Daoy (cell line): ENCODE measurements around the gene MIA2. TPM values are rescaled to one million over a fixed set of nuclear protein-coding genes. Genes with fewer than 3 reads are reported as not detected.
A peak's percentile ranks its signal among the peaks of the same experiment; 100 is the strongest.
"Not testable (repeated sequence)": the region's sequence is repeated elsewhere in the genome, so short reads cannot be mapped to it uniquely, and the experiment has no call there.

Experiments used
- DNase-seq: peaks from one replicate; pipeline ENCODE4 v3.0.0-alpha.2; 2015; ENCODE audit warnings: low read depth
- total RNA-seq: library from RNA; depleted of rRNA; stranded (reverse); fragments of >200 nt; shearing (Covaris generic); gene quantifications from 2 replicates; pipeline ENCODE4 v1.2.3, GENCODE V29; 2014

Gene MIA2
- total RNA-seq, 1 experiment from 2014 or later: 19.1 TPM

DNA sequence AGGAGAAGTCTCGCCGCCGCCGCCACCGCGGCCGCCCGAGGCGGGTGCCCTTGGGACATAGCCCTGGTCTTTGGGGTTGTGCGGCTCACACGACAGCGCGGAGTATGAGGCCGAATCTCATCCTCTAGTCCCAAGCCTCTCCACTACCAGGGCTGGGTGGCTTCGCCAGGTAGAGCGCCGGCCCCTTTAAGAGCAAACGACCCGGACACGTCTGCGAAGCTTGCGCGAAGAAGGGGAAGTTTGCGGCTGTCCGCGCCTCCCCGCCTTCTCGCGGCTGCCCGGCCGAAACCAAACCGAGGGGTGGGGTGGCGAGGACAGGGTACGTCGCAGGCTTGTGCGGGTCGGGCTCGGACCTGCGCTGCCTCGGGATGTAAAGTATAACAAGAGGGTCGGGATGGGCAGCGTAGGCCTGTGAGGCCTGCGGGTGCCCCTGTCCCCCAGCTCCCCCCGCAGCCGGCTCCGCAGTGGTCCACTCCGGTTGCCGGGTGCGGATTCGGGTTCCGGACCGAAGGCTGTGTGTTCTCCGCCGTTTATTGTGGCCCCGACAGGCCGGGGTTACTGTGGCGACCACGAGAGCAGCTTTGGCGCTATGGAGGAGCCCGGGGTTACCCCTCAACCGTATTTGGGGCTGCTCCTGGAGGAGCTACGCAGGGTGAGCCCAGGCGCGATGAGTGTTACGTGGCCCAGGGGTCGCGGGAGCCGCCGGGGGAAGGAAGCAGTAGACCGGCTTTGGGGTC, 33.3 kb downstream of the MIA2 start:
- DNase-seq: peak; percentile 90

DNA sequence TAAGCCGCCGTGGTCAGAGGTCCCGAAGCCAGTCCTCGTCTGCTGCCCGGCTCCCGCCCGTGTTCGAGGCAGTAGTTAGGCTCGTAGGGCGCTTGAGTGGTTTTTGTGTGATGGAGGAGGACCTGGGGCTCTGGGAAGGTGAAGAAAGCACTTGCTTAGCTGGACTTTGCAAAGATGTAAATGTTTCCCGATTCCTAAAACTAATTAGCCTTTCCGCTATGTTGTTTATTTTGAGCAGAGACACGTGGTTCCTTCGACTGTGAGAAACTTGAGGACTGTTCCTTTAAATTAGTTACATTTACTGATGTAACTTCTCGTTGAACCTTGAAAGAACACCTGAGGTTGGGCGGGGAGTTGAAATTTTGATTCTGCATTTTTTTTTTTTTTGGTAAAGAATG, 33.9 kb downstream of the MIA2 start:
- no peak for DNase-seq

DNA sequence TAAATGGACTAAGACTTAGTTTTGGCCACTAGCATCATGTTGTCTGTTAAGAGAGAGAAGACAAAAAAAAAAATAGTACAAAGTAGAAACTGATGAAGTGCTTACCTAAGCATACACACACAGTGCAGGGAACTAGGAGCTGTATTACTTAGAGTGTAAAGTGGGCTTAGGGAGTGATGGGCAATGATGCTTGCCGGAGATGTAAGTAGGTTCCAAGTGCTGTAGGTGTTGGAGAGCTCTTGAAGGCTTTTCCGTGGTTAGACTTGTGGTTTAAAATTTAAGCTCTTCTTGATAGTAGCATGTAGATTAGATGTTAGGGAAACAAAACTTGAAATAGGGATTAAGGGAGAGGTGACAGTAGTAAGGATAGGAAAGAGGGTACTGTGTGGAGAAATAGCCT, 34.7 kb downstream of the MIA2 start:
- DNase-seq: no peak

DNA sequence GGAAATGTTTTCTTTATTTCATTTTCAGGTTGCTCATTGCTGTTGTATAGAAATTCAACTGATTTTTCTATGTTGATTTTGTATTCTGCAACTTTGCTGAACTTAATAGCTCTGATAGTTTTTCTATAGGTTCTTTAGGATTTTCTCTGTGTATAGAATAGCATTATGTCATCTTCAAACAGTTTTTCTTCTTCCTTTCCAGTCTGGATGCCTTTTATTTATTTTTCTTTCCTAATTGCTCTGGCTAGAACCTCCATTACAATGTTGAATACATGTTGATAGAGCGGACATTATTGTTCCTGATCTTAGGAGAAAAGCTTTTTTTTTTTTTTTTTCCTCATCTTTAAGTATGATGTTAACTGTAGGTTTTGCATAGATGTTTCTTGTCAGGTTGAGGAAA, 39.2 kb downstream of the MIA2 start:
- DNase-seq: no peak

DNA sequence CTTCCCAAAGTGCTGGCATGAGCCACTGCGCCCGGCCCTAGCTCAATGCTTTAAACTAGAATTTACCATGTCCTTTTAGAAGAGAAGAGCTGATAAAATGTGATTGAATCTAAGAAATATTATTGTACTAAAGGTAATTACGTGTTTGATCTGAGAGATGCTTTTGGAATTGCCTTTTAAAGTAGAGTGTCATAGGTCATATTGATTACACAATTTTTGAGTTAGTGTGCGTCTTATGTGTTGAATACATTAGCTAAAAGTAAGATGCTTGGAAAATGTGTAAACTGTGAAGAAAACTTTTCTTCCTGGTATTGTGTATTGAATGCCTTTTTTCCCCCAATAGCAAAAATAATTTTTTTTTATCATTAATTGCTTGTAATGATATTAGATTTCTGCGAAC, 41.7 kb downstream of the MIA2 start:
- DNase-seq: no peak

DNA sequence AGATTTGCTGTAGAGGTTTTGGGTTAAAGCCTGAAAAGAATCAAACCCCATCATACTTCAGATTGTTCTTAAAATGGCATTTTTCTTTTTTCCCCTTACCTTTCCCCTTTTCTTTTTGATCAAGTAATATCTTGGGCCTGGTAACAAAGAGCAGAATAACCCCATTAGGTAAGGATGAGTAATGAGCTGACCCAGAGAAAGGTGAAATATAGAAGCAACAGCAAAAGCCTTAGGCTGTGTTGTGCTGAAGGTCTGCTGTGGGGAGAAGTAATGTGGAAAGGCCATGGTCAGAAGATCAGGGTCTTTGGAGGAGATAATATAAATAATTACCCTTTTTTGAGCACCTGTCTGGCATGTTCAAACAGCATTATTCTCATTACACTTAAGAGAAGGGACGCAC, 42.3 kb downstream of the MIA2 start:
- no peak for DNase-seq

DNA sequence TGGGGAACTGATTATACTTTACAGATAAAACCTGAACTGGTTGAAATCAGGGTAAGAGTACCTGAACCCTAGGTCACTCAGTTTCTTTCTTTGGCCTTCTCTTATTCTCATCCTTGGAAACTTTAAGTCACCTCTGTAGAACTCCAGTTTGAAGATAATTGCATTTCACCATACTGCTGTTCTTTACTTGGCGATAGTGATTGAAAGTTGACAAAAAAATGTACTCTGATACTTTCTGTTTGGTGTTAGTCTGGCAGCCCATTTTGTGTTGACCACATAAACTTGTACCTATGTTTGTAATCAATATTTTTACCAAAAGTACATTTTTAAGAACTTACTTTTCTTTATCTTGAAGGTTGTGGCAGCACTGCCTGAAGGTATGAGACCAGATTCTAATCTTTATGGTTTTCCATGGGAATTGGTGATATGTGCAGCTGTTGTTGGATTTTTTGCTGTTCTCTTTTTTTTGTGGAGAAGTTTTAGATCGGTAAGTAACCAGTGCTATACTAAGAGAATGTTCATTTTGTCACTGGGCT, 42.9 kb downstream of the MIA2 start:
- no peak for DNase-seq

DNA sequence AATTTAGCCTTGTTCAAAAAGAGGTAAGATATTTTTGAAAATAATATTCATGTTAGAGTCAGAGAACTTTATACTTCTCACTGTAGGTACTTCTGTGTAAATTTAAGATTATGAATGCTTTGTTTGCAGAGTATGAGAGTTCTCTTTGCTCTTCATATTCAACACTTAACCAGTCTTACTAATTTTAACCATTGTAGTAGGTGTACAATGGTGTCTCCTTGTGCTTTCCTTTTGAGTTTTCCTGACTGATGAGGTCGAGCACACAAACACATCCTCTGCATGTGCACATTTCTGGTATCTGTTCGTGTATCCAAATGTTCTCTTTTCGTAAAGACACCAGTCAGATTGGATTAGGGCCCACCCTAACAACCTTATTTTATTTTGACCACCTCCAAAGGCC, 45.8 kb downstream of the MIA2 start:
- no peak for DNase-seq

DNA sequence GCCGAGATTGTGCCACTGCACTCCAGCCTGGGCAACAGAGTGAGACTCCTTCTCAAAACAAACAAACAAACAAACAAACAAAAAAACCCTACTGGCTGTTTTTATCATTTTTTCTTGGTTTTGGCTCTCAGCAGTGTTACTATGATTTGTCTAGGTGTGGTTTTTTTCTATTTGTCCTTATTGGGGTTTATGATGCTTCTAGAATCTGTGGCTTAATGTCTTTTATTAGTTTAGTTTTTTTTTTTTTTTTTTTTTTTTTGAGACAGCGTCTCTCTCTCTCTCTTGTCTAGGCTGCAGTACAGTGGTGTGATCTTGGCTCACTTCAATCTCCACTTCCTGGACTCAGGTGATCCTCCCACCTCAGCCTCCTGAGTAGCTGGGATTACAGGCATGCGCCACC, 47.0 kb downstream of the MIA2 start:
- DNase-seq: not testable (repeated sequence)

DNA sequence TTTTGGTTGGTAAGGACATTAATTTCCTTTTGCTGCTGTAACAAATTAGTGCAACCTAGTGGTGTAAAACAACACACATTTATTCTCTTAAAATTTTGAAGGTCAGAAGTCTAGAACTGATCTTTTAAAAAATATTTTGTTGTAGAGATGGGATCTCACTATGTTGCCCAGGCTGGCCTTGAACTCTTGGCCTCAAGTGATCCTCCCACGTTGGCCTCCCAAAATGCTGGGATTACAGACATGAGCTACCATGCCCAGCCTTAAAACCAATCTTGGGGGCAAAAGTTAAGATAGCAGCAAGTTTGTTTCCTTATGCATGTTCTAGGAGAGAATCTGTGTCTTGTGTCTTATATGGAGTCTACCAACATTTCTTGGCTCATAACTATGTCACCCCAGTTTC, 55.8 kb downstream of the MIA2 start:
- no peak for DNase-seq

DNA sequence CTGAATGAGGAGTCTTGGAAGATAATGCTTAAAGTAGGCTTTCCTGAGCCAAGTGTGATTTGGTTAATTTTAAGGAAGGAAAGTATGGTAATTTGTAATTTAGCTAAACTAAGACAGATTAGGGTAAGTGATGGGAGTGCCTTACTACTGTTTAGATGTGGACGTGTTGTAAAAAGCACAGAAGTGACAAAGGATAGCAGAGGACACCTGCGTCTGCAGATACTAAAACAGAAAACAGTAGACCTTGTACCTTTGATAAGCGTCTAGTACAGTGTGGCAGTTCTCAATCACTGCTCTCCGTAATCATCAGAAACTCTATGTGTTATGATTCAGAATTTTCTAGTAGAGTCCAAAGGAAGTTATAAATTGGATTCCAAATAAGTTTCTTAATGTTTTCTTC, 58.0 kb downstream of the MIA2 start:
- no peak for DNase-seq

DNA sequence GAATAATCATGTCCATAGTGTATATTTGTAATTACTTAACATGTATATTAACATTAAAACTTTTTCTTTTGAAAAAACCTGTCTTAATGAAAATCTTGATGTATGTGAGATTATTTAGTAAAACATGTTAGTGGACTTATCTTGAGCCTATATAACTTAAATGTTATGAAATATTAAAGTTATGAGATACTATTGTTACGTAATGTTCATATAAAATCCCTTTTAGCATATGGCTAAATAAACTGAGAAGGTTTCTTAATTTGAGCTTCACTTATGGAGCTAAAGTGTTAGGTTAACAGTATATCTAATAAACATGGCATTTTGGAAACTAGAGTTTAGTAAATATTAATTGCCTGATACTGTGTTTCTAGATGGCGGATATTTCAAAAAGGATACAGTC, 59.9 kb downstream of the MIA2 start:
- no peak for DNase-seq

DNA sequence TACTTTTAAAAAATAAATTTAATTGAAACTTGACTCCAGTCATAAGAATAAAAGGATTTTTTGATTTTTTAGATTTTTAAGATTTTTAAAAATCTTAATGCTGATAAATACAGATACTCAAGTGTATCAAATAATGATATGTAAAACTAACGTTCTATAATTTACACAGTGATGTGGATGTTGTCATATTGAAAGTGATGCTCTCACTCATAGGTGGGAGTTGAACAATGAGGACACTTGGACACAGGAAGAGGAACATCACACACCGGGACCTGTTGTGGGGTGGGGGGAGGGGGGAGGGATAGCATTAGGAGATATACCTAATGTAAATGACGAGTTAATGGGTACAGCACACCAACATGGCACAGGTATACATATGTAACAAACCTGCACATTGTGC, 66.7 kb downstream of the MIA2 start:
- not testable (repeated sequence) for DNase-seq

DNA sequence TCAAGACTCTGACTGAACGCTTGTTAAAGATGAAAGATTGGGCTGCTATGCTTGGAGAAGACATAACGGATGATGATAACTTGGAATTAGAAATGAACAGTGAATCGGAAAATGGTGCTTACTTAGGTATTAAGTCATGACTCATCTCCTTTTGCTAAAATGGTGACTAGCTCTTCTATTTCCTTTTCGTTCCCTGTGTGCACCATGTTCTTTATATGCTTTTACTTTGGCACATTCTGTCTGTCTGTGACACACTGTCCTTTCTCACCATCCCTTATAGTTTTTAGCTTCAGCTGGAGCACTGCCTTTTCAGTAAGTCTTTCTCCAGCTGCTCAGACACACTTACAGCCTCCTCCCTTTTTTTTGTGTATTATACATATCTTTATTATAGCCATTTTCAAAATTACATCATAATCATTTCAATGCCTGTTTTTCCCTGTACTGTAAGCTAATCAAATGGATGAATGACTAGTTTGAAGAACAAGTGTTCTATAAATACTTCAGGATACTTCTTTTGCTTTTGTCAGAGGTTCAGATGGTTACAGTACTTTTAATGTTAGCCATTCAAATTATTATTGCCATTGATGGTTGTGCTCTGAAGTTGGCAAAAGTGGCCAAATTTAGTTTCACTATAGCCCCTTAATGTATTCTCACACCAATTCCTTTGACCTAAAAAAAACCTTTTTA, 68.6 kb downstream of the MIA2 start:
- DNase-seq: no peak

DNA sequence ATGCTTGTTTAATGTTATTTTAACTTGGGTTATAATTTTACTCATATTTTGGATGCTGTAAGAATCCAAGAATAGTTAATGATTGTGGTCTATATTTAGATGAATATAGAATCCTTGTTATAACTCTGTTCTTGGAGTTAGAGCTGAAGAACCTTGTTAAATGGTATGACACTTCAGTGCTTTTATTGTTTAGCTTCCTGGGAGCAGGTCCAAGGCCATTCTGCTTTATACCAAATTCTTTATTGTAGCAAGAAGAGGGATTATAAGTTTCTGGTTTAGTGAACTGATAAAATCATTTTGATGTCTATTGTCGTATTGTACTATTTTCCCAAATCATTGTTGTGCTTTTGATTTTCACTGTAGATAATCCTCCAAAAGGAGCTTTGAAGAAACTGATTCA, 69.4 kb downstream of the MIA2 start:
- no peak for DNase-seq

DNA sequence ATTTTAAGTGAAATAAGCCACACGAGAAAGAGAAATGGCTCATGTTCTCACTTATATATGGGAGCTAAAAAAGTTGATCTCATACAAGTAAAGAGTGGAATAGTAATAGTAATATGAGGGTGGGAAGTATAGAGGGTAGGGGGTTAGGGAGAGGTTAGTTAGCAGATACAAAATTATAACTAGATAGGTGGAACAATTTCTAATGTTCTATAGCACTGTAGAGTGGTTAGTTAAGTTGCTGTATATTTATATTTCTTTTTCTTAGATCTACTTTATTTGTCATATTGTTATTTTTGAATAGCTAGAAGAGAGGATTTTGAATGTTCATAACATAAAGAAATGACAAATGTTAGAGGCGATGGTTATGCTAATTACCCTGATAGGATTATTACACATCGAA, 74.1 kb downstream of the MIA2 start:
- DNase-seq: no peak

DNA sequence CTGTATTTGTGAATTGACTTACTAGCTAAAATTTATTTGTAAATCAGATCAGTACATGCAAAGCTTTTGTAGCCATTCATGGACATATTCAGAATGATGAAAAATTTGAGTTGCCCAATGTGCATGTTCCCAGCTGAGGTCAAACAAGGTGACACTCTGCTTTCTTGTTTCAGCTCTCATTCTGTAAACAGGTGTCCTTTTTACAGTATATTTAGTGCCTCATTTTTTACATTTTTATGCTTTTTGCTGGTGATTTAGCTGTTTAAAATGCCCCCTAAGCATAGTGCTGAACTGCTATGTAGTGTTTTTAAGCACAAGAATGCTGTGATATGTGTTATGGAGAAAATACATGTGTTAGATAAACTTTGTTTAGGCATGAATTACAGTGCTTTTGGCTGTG, 76.3 kb downstream of the MIA2 start:
- no peak for DNase-seq

DNA sequence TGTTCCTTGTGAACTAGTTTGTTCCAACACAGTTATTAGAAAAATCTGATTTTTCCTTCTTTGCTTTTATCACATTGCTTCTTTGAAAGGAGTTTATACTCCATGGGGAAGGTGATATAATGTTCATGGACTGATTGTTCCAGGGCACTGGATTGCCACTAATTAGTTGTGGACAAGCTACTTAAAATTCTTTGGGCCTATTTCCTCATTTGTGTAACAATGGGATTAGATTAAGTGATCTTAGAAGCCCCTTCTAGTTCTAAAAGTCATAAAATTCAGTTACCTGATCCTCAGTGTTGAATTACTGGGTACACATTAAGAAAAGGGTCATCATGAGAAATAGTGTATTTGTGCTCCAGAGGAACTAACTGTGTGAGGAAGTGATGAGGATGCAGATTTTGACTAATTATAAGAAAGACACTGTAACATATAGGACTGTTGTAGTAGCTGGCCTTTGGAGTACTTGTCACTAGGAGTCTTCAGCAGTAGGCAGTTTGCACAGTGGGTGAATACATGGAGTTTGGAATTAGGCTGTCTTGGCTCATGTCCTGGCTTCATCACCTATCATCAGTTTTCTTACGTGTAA, 82.2 kb downstream of the MIA2 start:
- no peak for DNase-seq

DNA sequence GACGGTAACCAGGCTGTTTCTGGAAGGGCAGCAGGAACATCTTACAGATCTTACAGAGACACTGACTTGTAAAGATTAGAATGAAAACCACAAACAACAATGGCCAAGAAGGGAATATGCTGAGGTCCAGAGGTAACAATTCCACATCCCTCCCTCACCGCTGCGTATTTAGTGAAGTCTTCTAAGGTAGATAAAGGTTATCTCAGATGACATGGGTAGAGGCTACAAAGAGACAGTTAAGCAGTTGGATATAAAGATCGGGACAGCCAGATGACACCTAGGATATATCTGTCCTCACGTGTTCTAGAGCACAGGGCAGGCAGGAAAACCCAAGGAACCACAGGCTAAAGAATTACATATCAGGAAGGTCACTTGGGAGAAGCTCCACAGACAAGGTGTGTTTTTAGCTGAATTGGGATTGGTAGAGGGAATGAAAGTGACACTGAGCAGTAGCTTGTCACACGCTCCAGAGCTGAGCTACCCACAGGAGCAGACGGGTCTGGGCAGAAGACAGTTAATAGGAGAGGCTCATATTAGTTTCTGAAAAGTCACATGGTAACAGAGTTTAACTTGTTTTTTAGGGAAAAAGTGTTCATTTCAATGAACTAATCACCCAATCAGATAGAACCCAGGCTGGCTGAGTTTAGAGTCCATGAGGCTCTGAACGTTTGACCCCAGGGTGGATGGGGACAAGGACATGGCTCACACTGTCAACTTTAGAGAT, 83.3 kb downstream of the MIA2 start:
- DNase-seq: no peak

DNA sequence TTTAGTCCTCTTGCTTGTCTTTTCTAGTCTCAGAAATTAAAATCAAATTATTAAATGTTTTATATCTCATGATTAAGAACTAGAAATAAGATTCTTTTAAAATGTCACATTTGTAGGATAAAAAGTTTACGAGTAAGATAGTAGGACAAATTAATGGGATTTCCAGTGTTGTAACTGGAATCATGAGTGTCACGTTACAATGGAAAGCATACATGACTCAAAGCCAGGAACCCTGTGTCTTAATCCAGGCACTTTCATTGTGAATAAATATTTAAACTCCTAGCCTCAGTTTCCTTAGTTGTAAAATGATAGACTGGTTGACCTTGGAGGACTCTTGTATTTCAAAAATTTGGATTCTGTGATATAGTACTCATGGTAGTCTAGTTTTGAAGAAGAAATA, 84.9 kb downstream of the MIA2 start:
- DNase-seq: no peak

DNA sequence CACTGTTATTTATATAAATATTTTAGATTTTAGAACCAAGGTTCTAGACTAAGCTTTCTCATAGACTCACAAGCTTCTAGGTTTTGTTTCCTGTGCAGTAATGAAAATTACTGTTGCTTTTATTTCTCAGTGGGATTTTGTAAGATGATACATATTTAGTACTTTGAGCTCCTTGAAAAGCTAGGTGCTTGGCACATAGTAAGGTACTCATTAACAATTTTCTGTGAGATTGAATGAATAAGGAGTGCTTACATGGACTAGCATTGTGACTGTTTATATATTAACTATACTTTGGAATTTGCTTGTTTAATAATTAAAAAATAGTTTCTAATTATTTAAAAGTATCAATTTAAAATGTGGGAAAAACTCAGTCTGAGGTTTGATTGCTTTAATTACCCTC, 85.7 kb downstream of the MIA2 start:
- no peak for DNase-seq

DNA sequence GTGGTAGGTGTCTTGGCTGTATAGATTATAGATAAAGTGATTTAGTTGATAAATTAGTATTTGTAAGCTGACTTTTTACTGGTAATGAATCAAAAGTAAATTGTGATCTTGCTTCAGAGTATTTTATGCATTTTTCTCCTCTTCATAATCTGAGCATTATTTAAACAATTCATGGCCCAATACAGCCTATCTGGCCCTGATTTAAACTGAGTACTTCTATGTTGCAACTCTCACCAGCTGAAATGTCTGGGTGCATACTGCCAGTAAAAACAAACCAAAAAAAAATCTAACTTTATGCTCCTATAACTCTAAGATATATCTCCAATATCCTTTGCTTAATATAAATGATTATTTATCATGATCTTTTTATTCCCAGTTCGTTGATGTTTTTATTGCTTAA, 86.6 kb downstream of the MIA2 start:
- DNase-seq: no peak
